HG02973 (cell line): ENCODE measurements around the gene AREL1.
"Not testable (repeated sequence)": the region's sequence is repeated elsewhere in the genome, so short reads cannot be mapped to it uniquely, and the experiment has no call there.

Experiments used
- ATAC-seq: cut with Tn5 transposase; IDR thresholded peaks from one replicate; pipeline ENCODE4 v1.9.1; 2021; ENCODE audit warnings: moderate library complexity; ENCODE audit not compliant: unreplicated experiment

The AREL1 gene

GRCh38 chr14:74712499-74713394 lies at the start of gene AREL1, which contains the start of gene FCF1:
AREL1 (minus strand) TSS chr14:74713080; CDS start chr14:74685615, 27,465 bp downstream.
FCF1 (plus strand) TSS chr14:74713144; CDS start chr14:74713198, 54 bp downstream.
- ATAC-seq, result peak; percentile 91

- not testable (repeated sequence) for ATAC-seq
These were observed 45.6 kb upstream of the AREL1 start for GRCh38 chr14:74758505-74758904.

GRCh38 chr14:74756326-74756725 lies 43.4 kb upstream of the AREL1 start:
- no peak for ATAC-seq

- ATAC-seq, result no peak
These were observed 42.0 kb upstream of the AREL1 start for GRCh38 chr14:74754899-74755298.

GRCh38 chr14:74754157-74754556 lies 41.3 kb upstream of the AREL1 start:
- ATAC-seq, result no peak

GRCh38 chr14:74747237-74747636 lies 34.4 kb upstream of the AREL1 start:
- no peak for ATAC-seq

GRCh38 chr14:74739293-74740030 lies 26.6 kb upstream of the AREL1 start:
- no peak for ATAC-seq

- ATAC-seq, result no peak
These were observed 25.0 kb upstream of the AREL1 start for GRCh38 chr14:74737753-74738325.

GRCh38 chr14:74735125-74735524 lies 22.2 kb upstream of the AREL1 start:
- ATAC-seq, result no peak

- ATAC-seq, result no peak
These were observed 20.3 kb upstream of the AREL1 start for GRCh38 chr14:74733221-74733620.

- no peak for ATAC-seq
These were observed 19.5 kb upstream of the AREL1 start for GRCh38 chr14:74732387-74732786.

- no peak for ATAC-seq
These were observed 10.3 kb upstream of the AREL1 start for GRCh38 chr14:74723134-74723533.

GRCh38 chr14:74720526-74720925 lies 7.6 kb upstream of the AREL1 start:
- no peak for ATAC-seq

- no peak for ATAC-seq
These were observed 485 bp upstream of the AREL1 start for GRCh38 chr14:74713395-74713735.

- no peak for ATAC-seq
These were observed 1.2 kb downstream of the AREL1 start for GRCh38 chr14:74711651-74712050.

GRCh38 chr14:74710480-74710879 lies 2.4 kb downstream of the AREL1 start:
- no peak for ATAC-seq

GRCh38 chr14:74705613-74706500 lies 7.0 kb downstream of the AREL1 start:
- ATAC-seq, result no peak

GRCh38 chr14:74704656-74705055 lies 8.2 kb downstream of the AREL1 start:
- no peak for ATAC-seq

- no peak for ATAC-seq
These were observed 9.8 kb downstream of the AREL1 start for GRCh38 chr14:74703043-74703442.

- no peak for ATAC-seq
These were observed 10.6 kb downstream of the AREL1 start for GRCh38 chr14:74702293-74702692.

GRCh38 chr14:74698465-74698864 lies 14.4 kb downstream of the AREL1 start:
- no peak for ATAC-seq
